Epidermal melanocyte (primary cell): ENCODE data around the gene TOP1.

Source experiments
- DNase-seq: peaks from one replicate; pipeline ENCODE4 v3.0.0; 2011; ENCODE audit warnings: low spot score; ENCODE audit not compliant: insufficient read length

TOP1 gene

GRCh38 chr20:41167481-41168253 lies 139.0 kb downstream of the TOP1 start:
- DNase-seq: no peak

GRCh38 chr20:41168281-41169161 lies 139.9 kb downstream of the TOP1 start:
- DNase-seq: no peak

GRCh38 chr20:41169162-41169690 lies 140.6 kb downstream of the TOP1 start:
- DNase-seq: no peak

- peak; percentile 2 for DNase-seq
Observed at GRCh38 chr20:41169791-41170351, 141.2 kb downstream of the TOP1 start.

- DNase-seq: peak; percentile 9
Observed at GRCh38 chr20:41170386-41171105, 141.9 kb downstream of the TOP1 start.

- DNase-seq: no peak
Observed at GRCh38 chr20:41171736-41172295, 143.2 kb downstream of the TOP1 start.

- no peak for DNase-seq
Observed at GRCh38 chr20:41172296-41173140, 143.9 kb downstream of the TOP1 start.

GRCh38 chr20:41173161-41173721 lies 144.6 kb downstream of the TOP1 start:
- DNase-seq: peak; percentile 90

- no peak for DNase-seq
Observed at GRCh38 chr20:41173791-41174341, 145.2 kb downstream of the TOP1 start.
